GM23338 (cell line): ENCODE data around the gene SBF2. TPM values are rescaled to one million over a fixed set of nuclear protein-coding genes. Genes with fewer than 3 reads are reported as not detected.

Source experiments
- ATAC-seq: fragments of 200-7000 bp; cut with Tn5 transposase; 3 replicates; pipeline ENCODE4 v1.9.1; 2020
- DNase-seq: peaks from one replicate; pipeline ENCODE4 v3.0.0-alpha.2; 2015; ENCODE audit warnings: low spot score
- H2AFZ ChIP-seq: fragments of 200-600 bp; sonication (generic); 2 replicates; pipeline ENCODE4 v1.8.0; 2016; ENCODE audit warnings: antibody characterized with exemption, mild to moderate bottlenecking, moderate library complexity
- H3F3A ChIP-seq: fragments of 200-600 bp; sonication (generic); replicated peaks from 2 replicates; pipeline ENCODE4 v1.8.0; 2017; ENCODE audit warnings: antibody characterized with exemption, mixed run types, low read depth
- H3K27ac ChIP-seq: fragments of 200-600 bp; sonication (generic); 2 replicates; pipeline ENCODE4 v1.6.1; 2016; ENCODE audit warnings: low read depth
- H3K27me3 ChIP-seq: fragments of 200-600 bp; sonication (generic); 2 replicates; pipeline ENCODE4 v1.8.0; 2016; ENCODE audit warnings: mild to moderate bottlenecking, mixed run types, moderate library complexity; ENCODE audit not compliant: insufficient read depth
- H3K36me3 ChIP-seq: fragments of 200-600 bp; sonication (generic); 2 replicates; pipeline ENCODE4 v1.8.0; 2016; ENCODE audit warnings: mild to moderate bottlenecking; ENCODE audit not compliant: insufficient read depth
- H3K4me1 ChIP-seq: fragments of 200-600 bp; sonication (generic); 2 replicates; pipeline ENCODE4 v1.8.0; 2016; ENCODE audit warnings: mild to moderate bottlenecking, moderate library complexity; ENCODE audit not compliant: insufficient read depth
- H3K4me2 ChIP-seq: fragments of 200-600 bp; sonication (generic); 2 replicates; pipeline ENCODE4 v1.7.1; 2017; ENCODE audit warnings: mixed run types
- H3K4me3 ChIP-seq: fragments of 200-600 bp; sonication (generic); 2 replicates; pipeline ENCODE4 v1.6.1; 2016; ENCODE audit warnings: mixed run types
- H3K79me2 ChIP-seq: fragments of 200-600 bp; sonication (generic); replicated peaks from 2 replicates; pipeline ENCODE4 v1.8.0; 2017; ENCODE audit warnings: mild to moderate bottlenecking; ENCODE audit not compliant: insufficient read depth
- H3K9me2 ChIP-seq: fragments of 200-600 bp; sonication (generic); 2 replicates; pipeline ENCODE4 v1.8.0; 2017; ENCODE audit not compliant: insufficient read depth
- H4K20me1 ChIP-seq: fragments of 200-600 bp; sonication (generic); replicated peaks from 2 replicates; pipeline ENCODE4 v1.8.0; 2017; ENCODE audit warnings: mild to moderate bottlenecking; ENCODE audit not compliant: insufficient read depth
- H3K27ac Mint-ChIP-seq: 2 replicates; pipeline ENCODE4 v1.8.0; 2020; ENCODE audit warnings: inconsistent platforms, mild to moderate bottlenecking, moderate library complexity, mixed read lengths
- H3K27me3 Mint-ChIP-seq: 3 replicates; pipeline ENCODE4 v1.8.0; 2022; ENCODE audit warnings: low read depth, mild to moderate bottlenecking, moderate library complexity, mixed read lengths, inconsistent platforms; ENCODE audit not compliant: insufficient read depth, poor library complexity
- H3K36me3 Mint-ChIP-seq: 3 replicates; pipeline ENCODE4 v1.8.0; 2021; ENCODE audit warnings: low read depth, mild to moderate bottlenecking, inconsistent platforms, moderate library complexity, mixed read lengths
- H3K4me1 Mint-ChIP-seq: 3 replicates; pipeline ENCODE4 v1.8.0; 2020; ENCODE audit warnings: mild to moderate bottlenecking, inconsistent platforms, mixed read lengths
- H3K4me3 Mint-ChIP-seq: 3 replicates; pipeline ENCODE4 v1.8.0; 2021; ENCODE audit warnings: moderate library complexity, mild to moderate bottlenecking, inconsistent platforms, mixed read lengths
- H3K9me3 Mint-ChIP-seq: 3 replicates; pipeline ENCODE4 v1.8.0; 2020; ENCODE audit warnings: moderate library complexity, mild to moderate bottlenecking, inconsistent platforms, mixed read lengths
- CREB1 ChIP-seq: fragments of 250-450 bp; sonication (Bioruptor Pico); IDR thresholded peaks from 2 replicates; pipeline ENCODE4 v1.5.0; 2020; ENCODE audit warnings: low read depth, mild to moderate bottlenecking, moderate library complexity
- CTCF ChIP-seq, 2 experiments: fragments of 200-600 bp in 1 of 2; sonication (generic) in 1 of 2; conservative IDR thresholded peaks; 2 replicates each; pipeline versions ENCODE4 v1.5.1 to v1.6.1; 2016 to 2017; ENCODE audit warnings: antibody characterized with exemption in 2 of 2, low read depth in 2 of 2, mild to moderate bottlenecking in 2 of 2, moderate library complexity in 1 of 2
- EZH2 ChIP-seq: fragments of 200-600 bp; sonication (generic); IDR thresholded peaks from one replicate; pipeline ENCODE4 v1.8.0; 2017; ENCODE audit warnings: antibody characterized with exemption, mild to moderate bottlenecking, low read depth; ENCODE audit not compliant: unreplicated experiment
- EZH2phosphoT487 ChIP-seq: fragments of 200-600 bp; sonication (generic); IDR thresholded peaks from one replicate; pipeline ENCODE4 v1.8.1; 2018; ENCODE audit warnings: antibody characterized with exemption; ENCODE audit not compliant: unreplicated experiment
- POLR2AphosphoS5 ChIP-seq: IDR thresholded peaks from 2 replicates; pipeline ENCODE4 v1.6.1; 2016; ENCODE audit warnings: antibody characterized with exemption, low read depth
- STAT1 ChIP-seq: IDR thresholded peaks from one replicate; pipeline ENCODE4 v1.6.1; 2016; ENCODE audit warnings: antibody characterized with exemption; ENCODE audit not compliant: unreplicated experiment
- ZNF114 ChIP-seq: fragments of 250-450 bp; sonication (Bioruptor Pico); IDR thresholded peaks from 2 replicates; pipeline ENCODE4 v1.5.0; 2020; ENCODE audit warnings: mild to moderate bottlenecking, moderate library complexity
- ZNF331 ChIP-seq: fragments of 250-450 bp; sonication (Bioruptor Pico); IDR thresholded peaks from 2 replicates; pipeline ENCODE4 v1.5.0; 2020; ENCODE audit warnings: low read depth, mild to moderate bottlenecking, moderate library complexity
- ZNF462 ChIP-seq: fragments of 250-450 bp; sonication (Bioruptor Pico); IDR thresholded peaks from 2 replicates; pipeline ENCODE4 v1.5.0; 2020; ENCODE audit warnings: mild to moderate bottlenecking, moderate library complexity
- polyA plus RNA-seq: library from polyadenylated mRNA; unstranded; fragments of >200 nt; fragmentation: Nextera tagmentation; extraction: Ambion mirVana; gene quantifications from 2 replicates; pipeline ENCODE4 v1.2.1, GENCODE V29; 2016
- total RNA-seq: library from RNA; depleted of rRNA; stranded (reverse); fragments of >200 nt; shearing (Covaris generic); gene quantifications from 2 replicates; pipeline ENCODE4 v1.2.3, GENCODE V29; 2014
- TF ChIP-seq, protein P1 (sequence below): IDR thresholded peaks from 2 replicates; pipeline ENCODE4 v1.6.1; 2016; ENCODE audit warnings: antibody characterized with exemption

SBF2 gene
- total and polyA plus RNA-seq, 2 experiments from 2014 or later: 25.6 to 53.5 TPM

DNA sequence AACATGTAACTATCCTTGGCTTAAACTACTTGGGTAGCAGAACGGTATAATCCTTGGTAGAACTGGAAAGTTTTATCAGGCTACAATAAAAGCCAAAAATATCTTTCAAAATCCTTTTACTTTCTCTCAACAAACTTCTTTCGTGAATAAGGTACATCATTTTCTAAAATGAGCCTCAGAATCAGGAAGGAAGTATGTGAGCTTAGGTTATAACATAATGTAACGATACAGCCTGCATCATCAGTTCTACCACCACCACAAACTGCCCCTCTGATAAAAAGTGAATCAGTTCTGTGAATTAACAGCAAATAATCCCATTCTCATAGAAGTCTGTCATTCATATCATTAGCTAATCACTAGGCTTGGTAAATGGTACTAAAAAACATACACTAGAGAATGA is 244.3 kb downstream of the SBF2 start:
- H3K27ac ChIP-seq: no peak overlapping the region
- H4K20me1 ChIP-seq: no peaks in the 10 kb centered on the region
- H3K27me3 ChIP-seq: no peaks in the 10 kb centered on the region
- no peak overlapping the region for H2AFZ ChIP-seq
- H3K36me3 ChIP-seq: peaks cover 10% of the 10 kb centered on the region; the same call in 1 of the 2 replicates
- peaks cover 4% of the 10 kb centered on the region; the same call in 1 of the 3 replicates for H3K4me1 Mint-ChIP-seq
- 0 out of 2 replicates have a peak, but pooled peaks cover 6% of the 10 kb centered on the region for H3K79me2 ChIP-seq
- H3K4me1 ChIP-seq: 0 out of 2 replicates have a peak, but pooled peaks cover 4% of the 10 kb centered on the region
- DNase-seq (no peak), ATAC-seq (no peak)
- no peaks in the 10 kb centered on the region for H3K27me3 Mint-ChIP-seq
- H3K9me2 ChIP-seq: no peaks in the 10 kb centered on the region
- H3K4me3 ChIP-seq: no peak overlapping the region
- no peaks in the 10 kb centered on the region for H3F3A ChIP-seq
- H3K4me3 Mint-ChIP-seq: no peak overlapping the region
- H3K36me3 Mint-ChIP-seq: peaks cover 10% of the 10 kb centered on the region
- TF ChIP-seq CREB1: no peak
- no peak for TF ChIP-seq POLR2AphosphoS5
- no peak for TF ChIP-seq ZNF462 (CRISPR knock-in tag)
- no peak for TF ChIP-seq CTCF (conservative IDR thresholded peaks at IDR 0.05; ENCODE audit: low read depth in 2 of 2)
- TF ChIP-seq STAT1: no peak
- TF ChIP-seq ZNF114 (CRISPR knock-in tag): no peak
- TF ChIP-seq, protein P1, sequence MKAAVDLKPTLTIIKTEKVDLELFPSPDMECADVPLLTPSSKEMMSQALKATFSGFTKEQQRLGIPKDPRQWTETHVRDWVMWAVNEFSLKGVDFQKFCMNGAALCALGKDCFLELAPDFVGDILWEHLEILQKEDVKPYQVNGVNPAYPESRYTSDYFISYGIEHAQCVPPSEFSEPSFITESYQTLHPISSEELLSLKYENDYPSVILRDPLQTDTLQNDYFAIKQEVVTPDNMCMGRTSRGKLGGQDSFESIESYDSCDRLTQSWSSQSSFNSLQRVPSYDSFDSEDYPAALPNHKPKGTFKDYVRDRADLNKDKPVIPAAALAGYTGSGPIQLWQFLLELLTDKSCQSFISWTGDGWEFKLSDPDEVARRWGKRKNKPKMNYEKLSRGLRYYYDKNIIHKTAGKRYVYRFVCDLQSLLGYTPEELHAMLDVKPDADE: no peak
- no peak for TF ChIP-seq ZNF331
- no peak for TF ChIP-seq EZH2phosphoT487
- no peak for TF ChIP-seq EZH2
- no peak overlapping the region for H3K4me2 ChIP-seq
- peaks cover 15% of the 10 kb centered on the region for H3K9me3 Mint-ChIP-seq
- no peak overlapping the region for H3K27ac Mint-ChIP-seq
